ENCODE data around the gene TMIGD3.

- TF ChIP-seq CTCF (IDR thresholded peaks at IDR 0.05; ENCODE audit: low read depth, low read length, poor library complexity, severe bottlenecking): peak; percentile 25
- TF ChIP-seq EZH2phosphoT487 (IDR thresholded peaks at IDR 0.05; ENCODE audit: borderline replicate concordance, low read length): no peak
These were observed 35.3 kb downstream of the TMIGD3 start for GRCh38 chr1:111467865-111468716.
